MM.1S (cell line): ENCODE results near the gene MMP13.

Experiments used
- DNase-seq: peaks from one replicate; pipeline ENCODE4 v3.0.0-alpha.2; 2015
- H2AFZ ChIP-seq: fragments of 300-600 bp; sonication (generic); 2 replicates; pipeline ENCODE4 v1.6.0; 2016; ENCODE audit warnings: antibody characterized with exemption, low read length
- H3F3A ChIP-seq: fragments of 300-600 bp; sonication (generic); 2 replicates; pipeline ENCODE4 v1.6.1; 2016; ENCODE audit warnings: mild to moderate bottlenecking, antibody characterized with exemption, low read length, moderate library complexity, mixed read lengths; ENCODE audit not compliant: insufficient read depth
- H3K27ac ChIP-seq: fragments of 300-600 bp; sonication (generic); 2 replicates; pipeline ENCODE4 v1.5.1; 2016; ENCODE audit warnings: mild to moderate bottlenecking, low read length
- H3K27me3 ChIP-seq: fragments of 300-600 bp; sonication (generic); replicated peaks from 2 replicates; pipeline ENCODE4 v1.6.0; 2016; ENCODE audit warnings: low read length; ENCODE audit not compliant: insufficient read depth
- H3K36me3 ChIP-seq: fragments of 300-600 bp; sonication (generic); replicated peaks from 2 replicates; pipeline ENCODE4 v1.6.1; 2016; ENCODE audit warnings: mild to moderate bottlenecking, low read length, mixed read lengths; ENCODE audit not compliant: insufficient read depth
- H3K4me1 ChIP-seq: fragments of 300-600 bp; sonication (generic); 2 replicates; pipeline ENCODE4 v1.6.1; 2016; ENCODE audit warnings: low read length, mixed read lengths
- H3K4me2 ChIP-seq: fragments of 300-600 bp; sonication (generic); 2 replicates; pipeline ENCODE4 v1.6.0; 2016; ENCODE audit warnings: low read depth, low read length
- H3K4me3 ChIP-seq: fragments of 300-600 bp; sonication (generic); 2 replicates; pipeline ENCODE4 v1.5.1; 2016; ENCODE audit warnings: low read length, mixed read lengths
- H3K79me2 ChIP-seq: fragments of 300-600 bp; sonication (generic); 2 replicates; pipeline ENCODE4 v1.6.1; 2016; ENCODE audit warnings: mixed run types, low read length, mixed read lengths
- H3K9ac ChIP-seq: fragments of 300-600 bp; sonication (generic); 2 replicates; pipeline ENCODE4 v1.6.1; 2016; ENCODE audit warnings: low read length, mixed read lengths
- H3K9me2 ChIP-seq: fragments of 300-600 bp; sonication (generic); replicated peaks from 2 replicates; pipeline ENCODE4 v1.6.1; 2016; ENCODE audit warnings: mild to moderate bottlenecking, low read length, mixed read lengths; ENCODE audit not compliant: insufficient read depth
- H3K9me3 ChIP-seq: fragments of 300-600 bp; sonication (generic); replicated peaks from 2 replicates; pipeline ENCODE4 v1.6.1; 2016; ENCODE audit warnings: mild to moderate bottlenecking, low read length, mixed read lengths; ENCODE audit not compliant: insufficient read depth
- H4K20me1 ChIP-seq: fragments of 300-600 bp; sonication (generic); 2 replicates; pipeline ENCODE4 v1.6.1; 2016; ENCODE audit warnings: mild to moderate bottlenecking, low read length, moderate library complexity, mixed read lengths; ENCODE audit not compliant: insufficient read depth
- CTCF ChIP-seq: fragments of 300-600 bp; sonication (generic); IDR thresholded peaks from 2 replicates; pipeline ENCODE4 v1.5.1; 2016; ENCODE audit warnings: antibody characterized with exemption, low read length, mixed read lengths
- EZH2 ChIP-seq: fragments of 300-600 bp; sonication (generic); optimal IDR thresholded peaks from 2 replicates; pipeline ENCODE3; 2017; ENCODE audit warnings: low read depth, mild to moderate bottlenecking, antibody characterized with exemption, low read length, mixed read lengths
- EZH2phosphoT487 ChIP-seq: fragments of 300-600 bp; sonication (generic); IDR thresholded peaks from 2 replicates; pipeline ENCODE4 v1.6.1; 2018; ENCODE audit warnings: antibody characterized with exemption, low read length

MMP13 gene

GRCh38 chr11:102967497-102967896, 12.0 kb upstream of the MMP13 start:
- Histone ChIP-seq H3K4me2 (no peak overlapping the region), H3K9ac (no peak overlapping the region), H3K9me2 (no peaks in the 10 kb centered on the region), H3K9me3 (no peaks in the 10 kb centered on the region), H3K79me2 (no peaks in the 10 kb centered on the region), H3F3A (no peaks in the 10 kb centered on the region), H3K4me1 (no peaks in the 10 kb centered on the region), H3K36me3 (no peaks in the 10 kb centered on the region), H3K4me3 (no peak overlapping the region), H4K20me1 (no peaks in the 10 kb centered on the region), H3K27ac (no peak overlapping the region), H3K27me3 (no peaks in the 10 kb centered on the region), H2AFZ (no peak overlapping the region)
- TF ChIP-seq CTCF, result no peak
- no peak for TF ChIP-seq EZH2phosphoT487
- TF ChIP-seq EZH2, result no peak
- no peak for DNase-seq

GRCh38 chr11:102966011-102966410, 10.5 kb upstream of the MMP13 start:
- Histone ChIP-seq H3K9ac (no peak overlapping the region), H3K4me1 (no peaks in the 10 kb centered on the region), H3K4me2 (no peak overlapping the region), H3K27me3 (no peaks in the 10 kb centered on the region), H4K20me1 (no peaks in the 10 kb centered on the region), H3F3A (no peaks in the 10 kb centered on the region), H3K36me3 (no peaks in the 10 kb centered on the region), H3K9me3 (no peaks in the 10 kb centered on the region), H3K27ac (no peak overlapping the region), H3K4me3 (no peak overlapping the region), H3K79me2 (no peaks in the 10 kb centered on the region), H3K9me2 (no peaks in the 10 kb centered on the region), H2AFZ (no peak overlapping the region)
- TF ChIP-seq CTCF (no peak), EZH2phosphoT487 (no peak), EZH2 (no peak)
- no peak for DNase-seq

- Histone ChIP-seq H3K27ac (no peak overlapping the region), H3K4me1 (no peaks in the 10 kb centered on the region), H3K27me3 (no peaks in the 10 kb centered on the region), H3K9me3 (no peaks in the 10 kb centered on the region), H3F3A (no peaks in the 10 kb centered on the region), H3K79me2 (no peaks in the 10 kb centered on the region), H3K4me2 (no peak overlapping the region), H2AFZ (no peak overlapping the region), H3K4me3 (no peak overlapping the region), H3K9ac (no peak overlapping the region), H3K9me2 (no peaks in the 10 kb centered on the region), H4K20me1 (no peaks in the 10 kb centered on the region), H3K36me3 (no peaks in the 10 kb centered on the region)
- DNase-seq, result no peak
- TF ChIP-seq EZH2phosphoT487 (no peak), CTCF (no peak), EZH2 (no peak)
Observed at GRCh38 chr11:102964867-102965266, 9.3 kb upstream of the MMP13 start.
